Measurements from ENCODE around the gene TMEM244.
"Not testable (repeated sequence)": the region's sequence is repeated elsewhere in the genome, so short reads cannot be mapped to it uniquely, and the experiment has no call there.

- TF ChIP-seq POLR2AphosphoS5, CTCF, POLR2A (IDR thresholded peaks at IDR 0.05): not testable (repeated sequence)
Observed at GRCh38 chr6:129839562-129839961, 21.6 kb downstream of the TMEM244 start.

Data from breast epithelium (tissue), 3 donors.